Hepatocyte (in vitro differentiated cells): ENCODE data around the gene TMPRSS4.

ENCODE experiments used
- CTCF ChIP-seq: fragments of 200-600 bp; sonication (generic); IDR thresholded peaks from 2 replicates; pipeline ENCODE4 v1.5.1; 2016; ENCODE audit warnings: antibody characterized with exemption, mild to moderate bottlenecking; ENCODE audit not compliant: poor library complexity
- EZH2 ChIP-seq: fragments of 200-600 bp; sonication (generic); IDR thresholded peaks from 2 replicates; pipeline ENCODE4 v1.6.1; 2016; ENCODE audit warnings: antibody characterized with exemption, mild to moderate bottlenecking, borderline replicate concordance

DNA sequence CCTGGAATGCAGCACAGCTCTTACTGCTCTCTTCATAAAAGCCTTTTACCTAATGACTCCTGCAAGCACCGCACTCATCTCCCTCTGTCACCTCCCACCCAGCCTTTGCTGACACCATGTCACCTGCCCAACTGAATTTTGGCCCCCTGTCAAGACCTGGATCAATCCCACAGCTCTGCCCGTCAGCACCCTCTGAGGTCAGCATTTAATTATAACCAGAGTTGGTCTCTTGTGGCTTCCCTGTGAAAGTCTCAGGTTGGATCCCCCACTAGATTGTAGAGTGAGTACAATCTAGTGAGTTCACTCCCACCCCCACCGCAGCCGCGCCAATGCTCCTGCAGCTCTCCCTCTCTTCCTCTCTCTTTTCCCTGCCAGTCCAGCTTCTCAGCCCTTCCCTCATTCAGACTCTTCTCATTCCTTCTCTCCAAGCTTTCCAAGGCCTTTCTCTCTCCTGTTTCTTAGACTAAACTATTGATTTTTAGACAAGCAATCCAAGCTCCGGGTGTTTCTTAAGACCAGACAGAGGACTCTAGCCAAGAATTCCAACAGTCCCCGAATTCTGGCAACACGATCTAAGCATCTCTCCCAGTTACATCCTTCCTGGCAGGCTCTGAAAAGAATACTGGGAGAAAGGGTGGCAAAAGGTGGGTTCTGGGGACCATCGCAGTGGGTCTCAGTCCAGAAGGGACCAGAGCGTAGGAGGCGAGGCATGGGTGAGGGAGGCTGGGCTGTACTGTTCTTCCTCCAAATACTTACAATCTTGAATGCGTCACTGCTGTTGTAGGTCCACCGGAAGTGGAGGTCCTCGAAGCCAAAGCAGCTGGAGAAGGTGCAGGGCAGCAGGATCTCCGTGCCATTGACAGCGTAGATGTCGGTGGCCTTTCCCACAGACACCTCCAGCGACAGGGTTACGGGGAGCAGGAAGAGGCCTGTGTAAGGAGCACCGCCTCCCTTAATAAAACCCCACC lies 67.7 kb downstream of the TMPRSS4 start:
- no peak for TF ChIP-seq CTCF
- no peak for TF ChIP-seq EZH2
